Measurements from ENCODE around the gene PMEPA1. TPM values are rescaled to one million over a fixed set of nuclear protein-coding genes. Genes with fewer than 3 reads are reported as not detected.

PMEPA1 gene
- total RNA-seq, 4 donors from 2014 or later: 10.2 to 33.6 (median 18.3) TPM

- WGBS, 2 donors: 69 to 72% methylated on average over 12 of the region's 12 CpGs
- Histone ChIP-seq H3K36me3 (no peaks in the 10 kb centered on the region), H3K4me1 (peaks cover 0 to 60% (median 13%) of the 10 kb centered on the region in 4 donors), H3K27ac (no peak overlapping the region), H3K4me3 (no peak overlapping the region), H3K27me3 (no peaks in the 10 kb centered on the region), H3K9me3 (no peaks in the 10 kb centered on the region)
- no peak for DNase-seq (ENCODE audit: low spot score in 2 of 2)
- no peak for TF ChIP-seq EP300 (IDR thresholded peaks at IDR 0.05)
- no peak for TF ChIP-seq POLR2A (IDR thresholded peaks at IDR 0.05)
- TF ChIP-seq, protein P1, sequence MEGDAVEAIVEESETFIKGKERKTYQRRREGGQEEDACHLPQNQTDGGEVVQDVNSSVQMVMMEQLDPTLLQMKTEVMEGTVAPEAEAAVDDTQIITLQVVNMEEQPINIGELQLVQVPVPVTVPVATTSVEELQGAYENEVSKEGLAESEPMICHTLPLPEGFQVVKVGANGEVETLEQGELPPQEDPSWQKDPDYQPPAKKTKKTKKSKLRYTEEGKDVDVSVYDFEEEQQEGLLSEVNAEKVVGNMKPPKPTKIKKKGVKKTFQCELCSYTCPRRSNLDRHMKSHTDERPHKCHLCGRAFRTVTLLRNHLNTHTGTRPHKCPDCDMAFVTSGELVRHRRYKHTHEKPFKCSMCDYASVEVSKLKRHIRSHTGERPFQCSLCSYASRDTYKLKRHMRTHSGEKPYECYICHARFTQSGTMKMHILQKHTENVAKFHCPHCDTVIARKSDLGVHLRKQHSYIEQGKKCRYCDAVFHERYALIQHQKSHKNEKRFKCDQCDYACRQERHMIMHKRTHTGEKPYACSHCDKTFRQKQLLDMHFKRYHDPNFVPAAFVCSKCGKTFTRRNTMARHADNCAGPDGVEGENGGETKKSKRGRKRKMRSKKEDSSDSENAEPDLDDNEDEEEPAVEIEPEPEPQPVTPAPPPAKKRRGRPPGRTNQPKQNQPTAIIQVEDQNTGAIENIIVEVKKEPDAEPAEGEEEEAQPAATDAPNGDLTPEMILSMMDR (IDR thresholded peaks at IDR 0.05): no peak
These were observed 7.7 kb downstream of the PMEPA1 start for GRCh38 chr20:57702091-57702490.

DNA sequence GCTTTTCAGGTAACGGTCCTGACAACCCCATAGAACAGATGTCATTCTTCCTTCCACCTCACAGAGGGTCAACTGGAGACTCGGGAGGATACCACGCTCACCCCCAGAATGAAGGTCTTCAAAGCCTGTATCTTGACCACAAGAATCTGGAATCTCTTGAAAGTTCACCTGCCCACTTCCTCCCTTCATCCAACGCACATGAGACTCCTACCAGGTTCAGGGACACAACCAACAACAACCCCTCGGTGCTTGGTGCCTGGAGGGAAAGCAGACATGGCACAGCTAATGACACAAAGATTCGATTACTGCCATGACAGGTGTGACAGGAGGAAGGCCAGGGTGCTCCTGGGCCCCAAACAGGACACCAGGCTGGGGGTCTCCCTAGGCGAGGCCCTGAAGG lies 8.2 kb downstream of the PMEPA1 start:
- no peaks in the 10 kb centered on the region for H3K9me3 ChIP-seq
- TF ChIP-seq, protein P1 (IDR thresholded peaks at IDR 0.05): no peak
- H3K27ac ChIP-seq: no peak overlapping the region
- H3K36me3 ChIP-seq: no peaks in the 10 kb centered on the region
- H3K4me1 ChIP-seq: peaks cover 0 to 60% (median 12%) of the 10 kb centered on the region in 4 donors
- 76 to 83% methylated on average over 7 of the region's 7 CpGs for WGBS, 2 donors
- no peaks in the 10 kb centered on the region for H3K27me3 ChIP-seq
- DNase-seq (ENCODE audit: low spot score in 2 of 2): no peak
- no peak overlapping the region for H3K4me3 ChIP-seq

GRCh38 chr20:57701090-57701489 lies 8.7 kb downstream of the PMEPA1 start:
- DNase-seq (ENCODE audit: low spot score in 2 of 2): no peak
- Histone ChIP-seq H3K9me3 (no peaks in the 10 kb centered on the region), H3K27ac (no peak overlapping the region), H3K4me3 (no peak overlapping the region), H3K27me3 (no peaks in the 10 kb centered on the region), H3K36me3 (no peaks in the 10 kb centered on the region), H3K4me1 (peaks cover 0 to 60% (median 11%) of the 10 kb centered on the region in 4 donors)
- WGBS, 2 donors: 76 to 79% methylated on average over 6 of the region's 6 CpGs
- TF ChIP-seq EP300 (IDR thresholded peaks at IDR 0.05) (no peak), POLR2A (IDR thresholded peaks at IDR 0.05) (no peak)
- TF ChIP-seq, protein P1 (IDR thresholded peaks at IDR 0.05): no peak

DNA sequence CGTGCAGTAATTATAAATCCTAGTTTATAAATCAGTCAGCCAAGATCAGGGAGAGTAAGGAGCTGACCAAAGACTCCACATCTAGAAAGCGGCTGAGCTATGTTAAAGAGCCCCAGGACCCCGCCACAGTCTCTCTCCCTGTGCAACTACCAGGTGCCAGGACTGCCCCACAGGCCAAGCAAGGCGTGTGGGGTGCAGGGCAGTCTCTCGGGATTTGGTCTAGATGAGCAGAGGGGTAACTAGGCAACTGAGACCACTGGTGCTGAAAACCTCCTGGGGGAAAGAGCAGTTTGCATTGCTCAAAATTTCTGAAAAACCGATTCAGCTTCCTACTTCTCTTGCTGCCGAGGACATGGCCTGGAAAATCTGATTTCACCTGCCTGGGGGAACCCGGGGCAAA lies 10.4 kb downstream of the PMEPA1 start:
- H3K36me3 ChIP-seq: no peaks in the 10 kb centered on the region
- H3K4me1 ChIP-seq: peaks cover 0 to 60% (median 6%) of the 10 kb centered on the region in 4 donors
- 80 to 83% methylated on average over 8 of the region's 8 CpGs for WGBS, 2 donors
- TF ChIP-seq EP300 (IDR thresholded peaks at IDR 0.05): no peak
- no peak for TF ChIP-seq POLR2A (IDR thresholded peaks at IDR 0.05)
- TF ChIP-seq, protein P1 (IDR thresholded peaks at IDR 0.05): no peak
- no peak for DNase-seq (ENCODE audit: low spot score in 2 of 2)
- H3K9me3 ChIP-seq: no peaks in the 10 kb centered on the region
- H3K4me3 ChIP-seq: no peak overlapping the region
- H3K27me3 ChIP-seq: no peaks in the 10 kb centered on the region
- no peak overlapping the region for H3K27ac ChIP-seq

DNA sequence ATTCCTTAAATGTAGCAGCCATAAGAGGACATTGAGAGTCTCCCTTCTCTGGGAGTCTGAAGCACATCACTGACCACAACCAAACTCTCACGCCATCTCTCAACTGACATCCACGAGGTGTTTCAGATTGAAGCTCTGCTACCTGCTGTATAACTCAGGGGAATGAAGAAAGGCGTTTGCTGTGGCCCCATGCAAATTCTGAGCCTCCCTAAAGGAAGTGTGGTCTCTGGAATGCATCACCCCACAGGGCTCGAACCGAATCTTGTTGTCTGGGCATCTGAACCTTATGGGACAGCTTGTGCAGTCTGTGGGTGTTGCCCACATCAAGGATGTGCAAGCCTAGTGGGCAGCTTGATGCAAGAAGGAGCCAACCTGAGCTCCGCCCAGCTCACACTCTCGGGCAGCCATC lies 10.9 kb downstream of the PMEPA1 start:
- Histone ChIP-seq H3K27ac (no peak overlapping the region), H3K4me1 (peaks cover 0 to 58% (median 6%) of the 10 kb centered on the region in 4 donors), H3K4me3 (no peak overlapping the region), H3K36me3 (no peaks in the 10 kb centered on the region), H3K27me3 (no peaks in the 10 kb centered on the region), H3K9me3 (no peaks in the 10 kb centered on the region)
- no peak for DNase-seq (ENCODE audit: low spot score in 2 of 2)
- TF ChIP-seq EP300 (IDR thresholded peaks at IDR 0.05): no peak
- no peak for TF ChIP-seq POLR2A (IDR thresholded peaks at IDR 0.05)
- TF ChIP-seq, protein P1 (IDR thresholded peaks at IDR 0.05): no peak
- 68 to 70% methylated on average over 7 of the region's 7 CpGs for WGBS, 2 donors
